ENCODE data around the gene DHRS2.

GRCh38 chr14:23692416-23692815, 56.3 kb downstream of the DHRS2 start:
- TF ChIP-seq, protein P1, sequence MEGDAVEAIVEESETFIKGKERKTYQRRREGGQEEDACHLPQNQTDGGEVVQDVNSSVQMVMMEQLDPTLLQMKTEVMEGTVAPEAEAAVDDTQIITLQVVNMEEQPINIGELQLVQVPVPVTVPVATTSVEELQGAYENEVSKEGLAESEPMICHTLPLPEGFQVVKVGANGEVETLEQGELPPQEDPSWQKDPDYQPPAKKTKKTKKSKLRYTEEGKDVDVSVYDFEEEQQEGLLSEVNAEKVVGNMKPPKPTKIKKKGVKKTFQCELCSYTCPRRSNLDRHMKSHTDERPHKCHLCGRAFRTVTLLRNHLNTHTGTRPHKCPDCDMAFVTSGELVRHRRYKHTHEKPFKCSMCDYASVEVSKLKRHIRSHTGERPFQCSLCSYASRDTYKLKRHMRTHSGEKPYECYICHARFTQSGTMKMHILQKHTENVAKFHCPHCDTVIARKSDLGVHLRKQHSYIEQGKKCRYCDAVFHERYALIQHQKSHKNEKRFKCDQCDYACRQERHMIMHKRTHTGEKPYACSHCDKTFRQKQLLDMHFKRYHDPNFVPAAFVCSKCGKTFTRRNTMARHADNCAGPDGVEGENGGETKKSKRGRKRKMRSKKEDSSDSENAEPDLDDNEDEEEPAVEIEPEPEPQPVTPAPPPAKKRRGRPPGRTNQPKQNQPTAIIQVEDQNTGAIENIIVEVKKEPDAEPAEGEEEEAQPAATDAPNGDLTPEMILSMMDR (IDR thresholded peaks at IDR 0.05; ENCODE audit: borderline replicate concordance, extremely low read depth, low read length, poor library complexity, severe bottlenecking): no peak
- no peak for TF ChIP-seq EZH2 (IDR thresholded peaks at IDR 0.05; ENCODE audit: borderline replicate concordance, low read depth, low read length, severe bottlenecking)

Measured in DND-41 (cell line).